ENCODE data around the gene SQOR.

The SQOR gene

GRCh38 chr15:45714590-45715488 lies 80.0 kb downstream of the SQOR start:
- DNase-seq: peak; percentile 68

- DNase-seq: peak; percentile 50
These were observed 80.7 kb downstream of the SQOR start for GRCh38 chr15:45715528-45715927.

DNA sequence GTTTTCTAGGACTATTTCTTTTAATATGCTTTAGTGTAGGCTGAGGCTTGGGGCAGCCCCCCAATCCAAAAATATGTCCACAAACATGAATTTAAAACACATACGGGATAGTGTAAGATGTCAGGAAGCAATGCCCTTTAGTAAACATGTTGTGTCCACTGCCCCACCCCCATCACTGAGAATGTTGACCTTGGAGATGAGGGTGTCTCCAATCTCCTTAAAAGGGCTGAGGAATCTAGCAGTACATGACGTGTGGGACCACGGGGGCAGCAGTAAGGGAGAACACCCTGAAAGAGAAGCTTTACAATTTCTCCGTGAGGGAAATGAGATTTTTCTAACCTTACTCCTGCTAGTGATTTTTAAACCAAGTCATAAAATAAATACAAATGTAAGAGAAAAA lies 84.7 kb downstream of the SQOR start:
- no peak for DNase-seq

- DNase-seq: no peak
These were observed 85.4 kb downstream of the SQOR start for GRCh38 chr15:45720183-45720582.

- DNase-seq: no peak
These were observed 93.8 kb downstream of the SQOR start for GRCh38 chr15:45728641-45729040.

DNA sequence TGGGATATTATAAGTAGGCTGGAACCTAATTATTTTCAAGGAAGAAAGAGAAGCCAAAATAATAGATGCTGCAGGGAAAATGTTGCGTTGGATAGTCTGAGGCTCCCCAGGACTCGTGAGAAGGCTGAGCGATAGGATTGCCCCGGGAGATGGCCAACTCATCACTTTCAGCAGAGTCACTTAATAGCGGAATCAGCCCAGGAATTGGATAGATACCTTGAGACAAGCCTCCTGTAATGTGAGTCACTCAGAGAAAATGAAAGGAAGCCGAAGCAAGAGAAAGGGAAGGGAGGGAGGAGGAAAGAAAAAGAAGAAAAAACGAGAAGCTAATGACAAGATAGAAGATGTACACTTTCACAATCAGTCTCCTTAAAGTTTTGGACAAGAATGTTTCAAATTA lies 94.3 kb downstream of the SQOR start:
- DNase-seq: no peak

DNA sequence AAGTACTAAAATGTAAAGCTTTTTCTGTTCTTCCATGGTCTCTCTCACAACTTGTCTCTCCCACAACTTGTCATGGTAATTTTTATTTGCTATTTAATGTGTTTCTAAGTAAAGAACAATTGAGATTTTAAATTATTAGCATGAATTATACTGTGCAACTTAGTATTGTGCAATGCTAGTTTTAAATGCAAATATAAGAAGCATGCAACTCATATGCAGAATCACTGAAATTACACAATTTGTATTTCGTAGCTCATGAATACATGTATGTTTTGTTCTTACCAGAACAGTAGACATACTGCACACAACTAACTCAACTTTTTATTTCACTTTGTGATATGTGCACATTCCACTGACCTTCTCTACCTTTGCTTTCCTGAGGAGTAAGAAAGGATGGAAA lies 96.5 kb downstream of the SQOR start:
- no peak for DNase-seq

- no peak for DNase-seq
These were observed 97.8 kb downstream of the SQOR start for GRCh38 chr15:45732662-45733061.

DNA sequence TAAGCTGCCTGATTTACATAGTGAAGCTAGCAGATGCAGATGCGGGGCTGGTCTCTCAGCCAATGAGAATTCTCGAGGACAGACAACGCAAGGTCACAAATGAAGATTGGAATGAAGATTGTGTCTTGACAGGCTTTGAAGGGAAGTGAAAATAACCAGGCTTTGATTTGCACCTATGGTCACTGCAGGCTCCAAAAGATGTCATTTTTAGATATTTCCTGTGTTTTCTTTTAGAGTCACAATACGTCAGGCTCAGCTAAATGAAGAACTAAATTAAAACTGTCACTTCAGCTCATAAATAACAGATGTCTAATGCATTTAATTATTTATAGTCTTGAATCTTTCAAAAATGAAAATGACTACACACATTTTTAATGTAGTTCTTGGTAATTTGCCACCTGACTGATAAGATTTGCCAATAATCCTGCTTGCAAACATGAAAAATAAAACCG lies 99.5 kb downstream of the SQOR start:
- DNase-seq: no peak

Measured in OCI-M1 (cell line).